H1 (cell line): ENCODE measurements around the gene MIGA1.

Source experiments
- EZH2 ChIP-seq: fragments of 200-600 bp; sonication (generic); IDR thresholded peaks from 2 replicates; pipeline ENCODE4 v1.7.1; 2012; ENCODE audit warnings: low read depth, mild to moderate bottlenecking, moderate library complexity, low read length, inconsistent platforms; ENCODE audit not compliant: severe bottlenecking
- GTF2F1 ChIP-seq: IDR thresholded peaks from 2 replicates; pipeline ENCODE4 v1.6.1; 2012; ENCODE audit warnings: low read depth, low read length, improper control_type of control experiment, borderline replicate concordance
- JUN ChIP-seq: IDR thresholded peaks from 2 replicates; pipeline ENCODE4 v1.6.1; 2011; ENCODE audit warnings: low read depth, mild to moderate bottlenecking, improper control_type of control experiment, low read length
- MAX ChIP-seq: IDR thresholded peaks from 2 replicates; pipeline ENCODE4 v1.6.1; 2012; ENCODE audit warnings: inconsistent platforms
- POLR2A ChIP-seq, 2 experiments: IDR thresholded peaks; 1 replicate in 1 of 2; 2 replicates in 1 of 2; pipeline ENCODE4 v1.6.1; 2011; ENCODE audit warnings: low read depth in 2 of 2, low read length in 2 of 2, mild to moderate bottlenecking in 2 of 2; ENCODE audit errors: control extremely low read depth in 1 of 2
- POLR2AphosphoS5 ChIP-seq: IDR thresholded peaks from 2 replicates; pipeline ENCODE4 v1.6.1; 2011; ENCODE audit warnings: low read depth, low read length
- TCF12 ChIP-seq: IDR thresholded peaks from 2 replicates; pipeline ENCODE4 v1.6.1; 2011; ENCODE audit warnings: low read depth, mild to moderate bottlenecking, low read length
- YY1 ChIP-seq: IDR thresholded peaks from 2 replicates; pipeline ENCODE4 v1.6.1; 2011; ENCODE audit warnings: low read depth, mild to moderate bottlenecking, low read length
- TF ChIP-seq, protein P1 (sequence below), 3 experiments: IDR thresholded peaks; 1 replicate in 2 of 3; 2 replicates in 1 of 3; pipeline versions ENCODE4 v1.5.1 to v1.6.1; 2011; ENCODE audit warnings: low read length in 3 of 3, mild to moderate bottlenecking in 3 of 3, inconsistent platforms in 2 of 3, low read depth in 1 of 3, moderate library complexity in 1 of 3; ENCODE audit not compliant: insufficient read depth in 1 of 3; ENCODE audit errors: control extremely low read depth in 1 of 3
- TF ChIP-seq, protein P2 (sequence below): IDR thresholded peaks from 2 replicates; pipeline ENCODE4 v1.6.1; 2011; ENCODE audit warnings: low read length, improper control_type of control experiment

GRCh38 chr1:77796695-77797405 lies 17.4 kb downstream of the MIGA1 start:
- TF ChIP-seq POLR2AphosphoS5: no peak
- no peak for TF ChIP-seq MAX
- no peak for TF ChIP-seq POLR2A (IDR thresholded peaks at IDR 0.05; ENCODE audit: control extremely low read depth in 1 of 2, low read depth in 2 of 2, low read length in 2 of 2)
- TF ChIP-seq, protein P1, sequence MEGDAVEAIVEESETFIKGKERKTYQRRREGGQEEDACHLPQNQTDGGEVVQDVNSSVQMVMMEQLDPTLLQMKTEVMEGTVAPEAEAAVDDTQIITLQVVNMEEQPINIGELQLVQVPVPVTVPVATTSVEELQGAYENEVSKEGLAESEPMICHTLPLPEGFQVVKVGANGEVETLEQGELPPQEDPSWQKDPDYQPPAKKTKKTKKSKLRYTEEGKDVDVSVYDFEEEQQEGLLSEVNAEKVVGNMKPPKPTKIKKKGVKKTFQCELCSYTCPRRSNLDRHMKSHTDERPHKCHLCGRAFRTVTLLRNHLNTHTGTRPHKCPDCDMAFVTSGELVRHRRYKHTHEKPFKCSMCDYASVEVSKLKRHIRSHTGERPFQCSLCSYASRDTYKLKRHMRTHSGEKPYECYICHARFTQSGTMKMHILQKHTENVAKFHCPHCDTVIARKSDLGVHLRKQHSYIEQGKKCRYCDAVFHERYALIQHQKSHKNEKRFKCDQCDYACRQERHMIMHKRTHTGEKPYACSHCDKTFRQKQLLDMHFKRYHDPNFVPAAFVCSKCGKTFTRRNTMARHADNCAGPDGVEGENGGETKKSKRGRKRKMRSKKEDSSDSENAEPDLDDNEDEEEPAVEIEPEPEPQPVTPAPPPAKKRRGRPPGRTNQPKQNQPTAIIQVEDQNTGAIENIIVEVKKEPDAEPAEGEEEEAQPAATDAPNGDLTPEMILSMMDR (IDR thresholded peaks at IDR 0.05; ENCODE audit: control extremely low read depth in 1 of 3, insufficient read depth in 1 of 3, low read depth in 1 of 3, low read length in 3 of 3): peak in 2 of 3 experiments; percentile 13 to 21; a peak in 2 of 4 replicates
- no peak for TF ChIP-seq EZH2
- no peak for TF ChIP-seq YY1
- no peak for TF ChIP-seq JUN
- TF ChIP-seq TCF12: no peak
- TF ChIP-seq, protein P2, sequence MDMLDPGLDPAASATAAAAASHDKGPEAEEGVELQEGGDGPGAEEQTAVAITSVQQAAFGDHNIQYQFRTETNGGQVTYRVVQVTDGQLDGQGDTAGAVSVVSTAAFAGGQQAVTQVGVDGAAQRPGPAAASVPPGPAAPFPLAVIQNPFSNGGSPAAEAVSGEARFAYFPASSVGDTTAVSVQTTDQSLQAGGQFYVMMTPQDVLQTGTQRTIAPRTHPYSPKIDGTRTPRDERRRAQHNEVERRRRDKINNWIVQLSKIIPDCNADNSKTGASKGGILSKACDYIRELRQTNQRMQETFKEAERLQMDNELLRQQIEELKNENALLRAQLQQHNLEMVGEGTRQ: no peak
- no peak for TF ChIP-seq GTF2F1
